ENCODE results near the gene AP1S2. TPM values are rescaled to one million over a fixed set of nuclear protein-coding genes. Genes with fewer than 3 reads are reported as not detected.

AP1S2 gene
- total and polyA plus RNA-seq, 9 of the 15 experiments (the other 6 are each of a cell fraction or from before 2014, with no cell fraction given) = 11.1 to 64.2 (median 25.8) TPM

- no peak overlapping the region for H3K4me2 ChIP-seq (ENCODE audit: insufficient read depth, low read length)
- no peaks in the 10 kb centered on the region for H3K9me3 ChIP-seq (replicated peaks; ENCODE audit: control insufficient read depth, insufficient read depth, low read depth, low read length)
- no peaks in the 10 kb centered on the region for H3K27me3 ChIP-seq (ENCODE audit: control insufficient read depth in 2 of 2, insufficient read depth in 2 of 2, low read length in 2 of 2)
- in situ Hi-C loops (cut with MboI) (no loop called here), intact Hi-C loops (cut with micrococcal nuclease) (no loop called here)
- peaks cover 0 to 5% of the 10 kb centered on the region in 2 experiments; a peak in 1 of 5 replicates for H3K4me1 ChIP-seq (replicated peaks in 1 of 2; ENCODE audit: control insufficient read depth in 2 of 2, insufficient read depth in 2 of 2, low read length in 2 of 2)
- peak; percentile 17 to 38 (median 28) for DNase-seq (ENCODE audit: extremely low read depth in 1 of 4, low spot score in 3 of 4)
- no peaks in the 10 kb centered on the region for H3K9me1 ChIP-seq (ENCODE audit: control insufficient read depth, insufficient read depth, low read length)
- H3K79me2 ChIP-seq (ENCODE audit: control insufficient read depth, insufficient read depth, low read length) = no peaks in the 10 kb centered on the region
- H3K4me3 ChIP-seq = no peak overlapping the region
- ChIA-PET CTCF (ENCODE audit: low intra/inter-chr PET ratio) (no interaction called here), POLR2A (no interaction called here)
- ATAC-seq = peak; percentile 91
- BruUV-seq (replicated peaks) = no TSS peak
- no peak overlapping the region for H3K9ac ChIP-seq (ENCODE audit: insufficient read depth in 1 of 2, low read depth in 2 of 2, low read length in 2 of 2)
- H3K27ac ChIP-seq (ENCODE audit: extremely low read depth, low read depth, low read length) = no peak overlapping the region
- peaks cover 9% of the 10 kb centered on the region; the same call in 2 of the 3 replicates for H3K36me3 ChIP-seq (ENCODE audit: control insufficient read depth, insufficient read depth, low read length)
- FAIRE-seq = no peak
- no peaks in the 10 kb centered on the region for H4K20me1 ChIP-seq (replicated peaks; ENCODE audit: control insufficient read depth, insufficient read depth, low read length)
- no peak overlapping the region for H2AFZ ChIP-seq (ENCODE audit: low read depth, low read length)
- WGBS (ENCODE audit: insufficient coverage, low coverage, missing lambda C conversion rate) = 88% methylated on average over 3 of the region's 3 CpGs
- TF ChIP-seq ZNF354B (CRISPR knock-in tag; IDR thresholded peaks at IDR 0.05) (no peak), CTCF (IDR thresholded peaks at IDR 0.05 in 2 of 3, conservative IDR thresholded peaks at IDR 0.05 in 1 of 3; ENCODE audit: insufficient read depth in 2 of 3, low read depth in 1 of 3, low read length in 3 of 3) (peak; percentile 29 to 69 (median 33); a peak in 5 of 6 replicates)
Observed at GRCh38 chrX:15838017-15838416, 16.6 kb downstream of the AP1S2 start.
